ENCODE measurements around the gene BDP1.

- no peak for TF ChIP-seq CTCF (IDR thresholded peaks at IDR 0.05; ENCODE audit: borderline replicate concordance, extremely low read depth, low read length, poor library complexity, severe bottlenecking)
- TF ChIP-seq EZH2 (IDR thresholded peaks at IDR 0.05; ENCODE audit: borderline replicate concordance, low read depth, low read length, severe bottlenecking): no peak
Measured at GRCh38 chr5:71460693-71461092, 5.2 kb downstream of the BDP1 start.
